ENCODE results near the gene EPB41L2. TPM values are rescaled to one million over a fixed set of nuclear protein-coding genes. Genes with fewer than 3 reads are reported as not detected.

The EPB41L2 gene
- total RNA-seq, 2 donors from 2014 or later: 143 to 193 TPM

DNA sequence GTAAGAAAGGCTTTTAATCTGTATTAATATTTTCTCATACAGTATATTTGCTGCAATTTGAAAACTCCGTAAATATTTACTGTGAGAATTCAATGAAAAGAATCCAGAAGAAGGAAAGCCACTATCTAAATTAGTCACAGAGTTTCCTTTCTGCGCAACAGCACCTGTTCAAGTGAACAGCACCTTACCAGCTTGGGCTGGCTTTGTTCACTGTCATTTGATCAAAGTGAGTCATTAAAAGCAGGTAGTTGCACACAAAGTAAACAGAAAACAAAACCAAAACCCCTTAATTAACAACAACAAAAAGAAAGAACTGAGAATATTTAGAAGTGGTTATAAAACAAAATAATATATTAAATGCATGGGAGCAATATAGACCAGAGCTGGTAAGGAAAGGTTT, 223.0 kb downstream of the EPB41L2 start:
- intact Hi-C loops (cut with DNase I): no loop called here

GRCh38 chr6:130839379-130839778, 223.7 kb downstream of the EPB41L2 start:
- intact Hi-C loops (cut with DNase I): no loop called here
- DNase-seq (ENCODE audit: low spot score): no peak

More for the DNA sequence above, 223.0 kb downstream of the EPB41L2 start:
- no peak for DNase-seq (ENCODE audit: low spot score)

GRCh38 chr6:130838951-130839350, 224.1 kb downstream of the EPB41L2 start:
- DNase-seq (ENCODE audit: low spot score): no peak
- intact Hi-C loops (cut with DNase I): no loop called here

- intact Hi-C loops (cut with DNase I): no loop called here
Observed at GRCh38 chr6:130838250-130838860, 224.7 kb downstream of the EPB41L2 start.

DNA sequence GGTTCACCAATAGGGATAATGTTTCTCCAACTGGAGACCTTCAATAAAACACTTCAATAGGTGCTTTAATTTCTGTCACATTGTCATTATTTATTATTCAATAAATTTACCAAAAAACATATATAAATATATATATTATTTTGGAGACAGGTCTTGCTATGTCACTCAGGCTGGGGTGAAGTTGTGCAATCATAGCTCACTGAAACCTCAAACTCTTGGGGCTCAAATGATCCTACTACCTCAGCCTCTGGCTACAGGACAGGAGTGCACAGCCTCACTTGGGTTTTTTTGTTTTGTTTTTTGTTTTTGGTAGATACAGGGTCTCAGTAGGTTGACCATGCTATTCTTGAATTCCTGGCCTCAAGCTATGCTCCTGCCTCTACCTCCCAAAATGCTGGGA, 226.0 kb downstream of the EPB41L2 start:
- intact Hi-C loops (cut with DNase I): no loop called here

More at GRCh38 chr6:130838250-130838860, 224.7 kb downstream of the EPB41L2 start:
- DNase-seq (ENCODE audit: low spot score): no peak

DNA sequence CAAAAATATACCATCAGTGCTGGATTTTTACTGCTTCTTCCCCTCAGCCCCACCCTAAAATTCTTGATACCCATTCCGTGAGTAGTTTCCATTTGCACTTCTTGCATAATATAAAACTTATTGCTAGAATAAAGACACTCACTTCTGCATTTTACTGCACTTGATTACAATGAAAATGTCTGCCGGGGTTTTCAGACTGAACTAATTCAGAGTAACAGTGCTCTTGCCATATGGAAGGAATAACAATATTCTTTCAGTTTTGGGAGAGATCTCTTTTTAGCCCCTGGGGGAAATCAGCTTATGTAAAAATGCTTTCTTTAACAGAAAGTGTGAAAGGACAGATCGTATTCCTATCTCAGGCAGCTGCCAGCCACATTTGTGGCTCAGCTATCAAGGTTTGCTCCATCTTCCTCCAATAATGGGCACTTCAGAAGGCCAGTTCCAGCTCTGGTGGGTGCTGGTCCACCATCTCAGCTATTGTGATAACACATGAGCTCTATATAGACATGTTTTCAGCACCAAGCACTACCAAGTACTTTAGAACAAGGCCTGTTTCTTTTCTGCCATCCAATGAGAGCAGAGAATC, 226.9 kb downstream of the EPB41L2 start:
- intact Hi-C loops (cut with DNase I): no loop called here
- no peak for DNase-seq (ENCODE audit: low spot score)

More for the DNA sequence above, 226.0 kb downstream of the EPB41L2 start:
- DNase-seq (ENCODE audit: low spot score): no peak

GRCh38 chr6:130834482-130835251, 228.4 kb downstream of the EPB41L2 start:
- intact Hi-C loops (cut with DNase I): no loop called here
- DNase-seq (ENCODE audit: low spot score): no peak

- intact Hi-C loops (cut with DNase I): no loop called here
- DNase-seq (ENCODE audit: low spot score): no peak
Observed at GRCh38 chr6:130833569-130833968, 229.5 kb downstream of the EPB41L2 start.

DNA sequence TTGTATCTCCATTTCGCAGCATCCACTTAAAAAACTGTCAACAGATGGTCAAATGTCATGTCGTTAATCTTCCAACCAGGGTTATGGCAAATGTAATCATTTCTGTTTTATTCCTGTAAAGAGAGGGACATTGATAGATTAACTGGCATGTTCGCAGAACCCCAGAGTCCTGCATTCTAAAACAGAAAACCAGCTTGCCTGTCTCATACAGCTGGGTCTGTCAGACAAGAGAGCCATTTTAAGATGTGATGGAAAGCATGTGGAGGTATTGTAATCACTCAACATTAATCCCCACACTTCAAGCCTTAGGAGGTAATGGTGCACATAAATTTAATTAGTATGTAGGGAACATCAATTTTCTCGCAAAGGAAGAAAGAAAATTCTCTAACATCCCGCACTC, 231.4 kb downstream of the EPB41L2 start:
- intact Hi-C loops (cut with DNase I): no loop called here
- no peak for DNase-seq (ENCODE audit: low spot score)

DNA sequence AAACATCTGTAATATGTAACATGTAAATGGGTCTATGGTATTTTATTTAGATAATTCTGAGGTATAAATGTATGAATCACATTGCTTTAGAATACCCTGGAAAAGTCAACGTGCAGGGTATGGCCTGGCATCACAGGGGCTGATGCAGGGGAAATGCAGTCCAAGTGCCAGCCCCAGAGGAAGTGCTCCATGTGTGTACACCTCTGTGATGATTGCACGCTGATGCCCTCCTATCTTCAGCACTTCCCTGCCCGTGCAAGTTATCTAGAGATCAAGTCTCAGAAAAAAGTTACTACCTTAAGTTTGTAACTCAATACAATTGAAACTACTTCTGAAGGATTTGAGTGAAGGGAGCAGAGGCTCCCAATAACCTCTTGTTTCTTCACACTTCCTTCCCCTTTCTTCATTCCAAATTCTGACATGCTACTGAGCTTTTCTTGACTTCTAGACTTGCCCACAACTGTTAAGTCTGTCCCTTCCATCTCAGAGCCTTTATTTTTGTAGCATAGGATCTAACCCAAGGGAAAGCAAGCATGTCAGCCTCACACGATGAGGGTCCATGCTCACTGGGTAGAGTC, 233.6 kb downstream of the EPB41L2 start:
- no peak for DNase-seq (ENCODE audit: low spot score)
- intact Hi-C loops (cut with DNase I): no loop called here

DNA sequence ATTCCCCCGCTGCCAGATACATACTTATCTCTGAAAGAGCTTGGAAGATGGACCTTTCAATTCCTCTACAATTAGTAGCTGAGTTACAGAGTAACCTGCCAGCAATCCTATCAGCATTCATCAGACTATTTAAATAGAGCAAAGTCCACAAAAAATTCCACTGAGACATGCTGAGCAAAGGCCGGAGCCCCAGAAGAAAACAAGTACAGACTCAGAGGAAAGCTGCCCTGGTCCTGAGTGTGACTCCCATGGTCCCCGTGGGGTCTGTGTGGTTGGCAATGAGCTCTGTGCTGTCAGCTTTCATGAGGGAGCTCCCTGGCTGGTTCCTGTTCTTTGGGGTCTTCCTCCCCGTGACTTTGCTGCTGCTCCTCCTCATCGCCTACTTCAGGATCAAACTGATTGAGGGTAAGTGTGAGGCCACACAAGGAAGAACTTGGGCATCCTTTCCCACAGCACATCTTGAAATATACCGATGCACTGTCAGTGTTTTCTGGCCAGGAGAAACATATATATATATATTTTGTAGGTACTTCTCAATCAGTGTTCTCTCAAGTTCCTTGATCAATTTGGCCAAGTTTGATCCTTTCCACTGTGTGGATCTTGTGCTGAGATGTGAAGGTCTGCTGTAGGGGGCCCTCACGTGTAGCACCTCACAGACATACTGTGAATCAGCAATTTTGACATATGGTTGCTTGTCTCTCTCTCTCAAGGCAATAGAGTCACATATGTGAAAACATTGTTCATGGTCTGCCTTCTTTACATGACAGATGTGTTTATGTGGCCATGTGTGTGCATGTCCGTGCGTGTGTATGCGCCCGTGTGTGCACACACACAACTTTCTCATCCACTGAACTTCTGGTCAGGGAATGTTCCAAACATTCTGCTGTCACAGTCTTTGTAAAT, 235.5 kb downstream of the EPB41L2 start, which contains the start of gene SMLR1:
Gene SMLR1 (plus strand): TSS at position 160 of the 903 bp plus-strand sequence. CDS start 8 bp downstream, at position 168.
- intact Hi-C loops (cut with DNase I): no loop called here
- DNase-seq (ENCODE audit: low spot score): no peak

DNA sequence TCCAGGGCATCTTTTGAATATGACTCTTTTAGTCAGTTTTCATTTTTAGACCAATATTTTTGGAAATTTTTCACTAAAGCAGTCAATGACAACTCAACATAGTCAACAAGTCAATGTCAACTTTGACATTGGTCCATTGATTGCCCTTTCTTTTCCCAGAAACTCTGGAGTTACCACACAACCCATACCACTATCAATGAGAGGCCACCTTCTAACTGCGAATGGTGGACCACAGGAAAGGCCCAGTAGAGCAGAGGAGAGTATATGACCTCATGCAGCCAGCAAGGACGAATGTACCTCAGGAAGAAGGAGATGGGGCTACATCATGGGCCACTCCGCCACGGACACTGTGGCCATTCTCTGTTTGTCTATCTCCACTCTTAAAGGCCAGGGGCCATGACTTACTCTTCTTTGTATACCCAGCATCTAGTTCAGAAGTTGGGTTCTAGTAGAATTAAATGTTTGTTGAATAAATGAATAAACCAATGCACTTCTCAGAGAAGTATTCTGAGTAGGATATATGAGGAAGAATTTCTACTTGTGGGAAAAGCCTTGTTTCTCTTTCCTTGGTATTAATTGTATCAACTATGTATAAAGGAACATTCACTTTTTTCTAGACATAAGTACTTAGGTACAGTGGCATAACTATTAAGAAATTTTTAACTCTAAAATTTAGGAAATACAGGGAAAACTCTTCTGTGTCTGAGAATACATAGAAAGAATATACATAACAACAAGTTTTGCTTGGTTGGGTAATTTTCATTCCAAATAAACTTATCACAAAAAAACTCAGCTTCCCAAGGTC, 236.4 kb downstream of the EPB41L2 start:
- DNase-seq (ENCODE audit: low spot score): no peak

GRCh38 chr6:130825772-130826441, 237.1 kb downstream of the EPB41L2 start:
- no peak for DNase-seq (ENCODE audit: low spot score)
- intact Hi-C loops (cut with DNase I): no loop called here

More for the DNA sequence above, 236.4 kb downstream of the EPB41L2 start:
- intact Hi-C loops (cut with DNase I): no loop called here

GRCh38 chr6:130824978-130825694, 237.9 kb downstream of the EPB41L2 start:
- intact Hi-C loops (cut with DNase I): no loop called here
- DNase-seq (ENCODE audit: low spot score): no peak

- intact Hi-C loops (cut with DNase I): no loop called here
- DNase-seq (ENCODE audit: low spot score): no peak
Observed at GRCh38 chr6:130822736-130823135, 240.3 kb downstream of the EPB41L2 start.

DNA sequence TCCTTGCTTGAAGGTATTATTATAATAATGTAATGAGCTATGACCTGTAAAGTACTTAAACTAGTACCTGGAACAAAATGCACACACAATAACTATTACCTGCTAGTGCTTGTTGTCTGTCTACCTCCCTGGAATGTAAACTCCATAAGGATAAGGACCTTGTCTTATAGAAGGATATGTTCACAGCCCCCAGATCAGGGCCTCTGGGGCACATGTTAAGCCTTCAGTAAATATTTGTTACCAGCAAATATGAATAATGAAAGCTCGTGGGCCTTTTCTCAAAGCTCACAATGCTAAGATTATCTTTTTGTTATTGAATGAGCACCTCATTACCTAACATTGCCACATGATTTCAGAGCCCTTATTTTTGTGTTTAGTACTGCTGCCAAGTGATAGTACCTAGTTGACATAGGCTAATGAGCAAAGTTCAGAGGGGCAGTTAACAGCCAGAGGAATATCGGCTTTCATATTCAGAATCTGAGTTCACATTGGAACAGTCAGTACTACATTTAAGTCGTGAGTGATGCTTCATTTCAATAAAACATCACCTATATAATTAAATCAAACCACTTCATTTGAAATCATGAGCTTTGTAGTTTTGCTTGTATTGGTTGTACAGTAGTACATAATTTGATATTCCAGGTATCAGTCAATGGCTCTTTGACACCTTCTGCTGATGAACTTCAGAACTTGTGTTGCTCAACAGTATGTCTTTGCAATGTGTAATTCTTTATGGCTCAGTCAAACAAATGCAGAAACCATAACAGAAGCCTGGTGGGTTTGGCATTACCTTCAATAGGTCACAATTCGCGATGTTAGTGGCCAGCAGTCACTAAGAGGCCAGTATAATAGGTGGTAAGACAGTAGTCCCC, 247.6 kb downstream of the EPB41L2 start:
- intact Hi-C loops (cut with DNase I): no loop called here

More for the DNA sequence above, 247.6 kb downstream of the EPB41L2 start:
- DNase-seq (ENCODE audit: low spot score): no peak
